ENCODE results near the gene PLXNA4. TPM values are rescaled to one million over a fixed set of nuclear protein-coding genes. Genes with fewer than 3 reads are reported as not detected.

PLXNA4 gene
- total and polyA plus RNA-seq, 8 donors = 1.9 to 6.6 (median 3.4) TPM

- intact Hi-C loops (cut with DNase I) = no loop called here
- H3K9me3 ChIP-seq = no peaks in the 10 kb centered on the region
- H3K27ac ChIP-seq = no peak overlapping the region
- peaks cover 0 to 21% of the 10 kb centered on the region in 2 donors for H3K27me3 ChIP-seq
- no peak for ATAC-seq
- no peaks in the 10 kb centered on the region for H3K4me1 ChIP-seq
- TF ChIP-seq, protein P1, sequence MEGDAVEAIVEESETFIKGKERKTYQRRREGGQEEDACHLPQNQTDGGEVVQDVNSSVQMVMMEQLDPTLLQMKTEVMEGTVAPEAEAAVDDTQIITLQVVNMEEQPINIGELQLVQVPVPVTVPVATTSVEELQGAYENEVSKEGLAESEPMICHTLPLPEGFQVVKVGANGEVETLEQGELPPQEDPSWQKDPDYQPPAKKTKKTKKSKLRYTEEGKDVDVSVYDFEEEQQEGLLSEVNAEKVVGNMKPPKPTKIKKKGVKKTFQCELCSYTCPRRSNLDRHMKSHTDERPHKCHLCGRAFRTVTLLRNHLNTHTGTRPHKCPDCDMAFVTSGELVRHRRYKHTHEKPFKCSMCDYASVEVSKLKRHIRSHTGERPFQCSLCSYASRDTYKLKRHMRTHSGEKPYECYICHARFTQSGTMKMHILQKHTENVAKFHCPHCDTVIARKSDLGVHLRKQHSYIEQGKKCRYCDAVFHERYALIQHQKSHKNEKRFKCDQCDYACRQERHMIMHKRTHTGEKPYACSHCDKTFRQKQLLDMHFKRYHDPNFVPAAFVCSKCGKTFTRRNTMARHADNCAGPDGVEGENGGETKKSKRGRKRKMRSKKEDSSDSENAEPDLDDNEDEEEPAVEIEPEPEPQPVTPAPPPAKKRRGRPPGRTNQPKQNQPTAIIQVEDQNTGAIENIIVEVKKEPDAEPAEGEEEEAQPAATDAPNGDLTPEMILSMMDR (IDR thresholded peaks at IDR 0.05) = no peak
- no peak overlapping the region for H3K4me3 ChIP-seq
- no peaks in the 10 kb centered on the region for H3K36me3 ChIP-seq
- no peak for DNase-seq
Observed at GRCh38 chr7:132355048-132355447, 221.2 kb downstream of the PLXNA4 start.

GRCh38 chr7:132354527-132354926 lies 221.7 kb downstream of the PLXNA4 start:
- ATAC-seq = no peak
- H3K4me3 ChIP-seq = no peak overlapping the region
- intact Hi-C loops (cut with DNase I) = no loop called here

GRCh38 chr7:132353936-132354335 lies 222.3 kb downstream of the PLXNA4 start:
- peaks cover 0 to 26% of the 10 kb centered on the region in 2 donors for H3K27me3 ChIP-seq
- intact Hi-C loops (cut with DNase I) = no loop called here
- no peak overlapping the region for H3K27ac ChIP-seq
- no peaks in the 10 kb centered on the region for H3K4me1 ChIP-seq
- no peaks in the 10 kb centered on the region for H3K9me3 ChIP-seq
- H3K4me3 ChIP-seq = no peak overlapping the region
- ATAC-seq = no peak
- H3K36me3 ChIP-seq = no peaks in the 10 kb centered on the region
- TF ChIP-seq, protein P1 (IDR thresholded peaks at IDR 0.05) = no peak
- no peak for DNase-seq

More at GRCh38 chr7:132354527-132354926, 221.7 kb downstream of the PLXNA4 start:
- TF ChIP-seq, protein P1 (IDR thresholded peaks at IDR 0.05) = no peak
- DNase-seq = no peak
- no peaks in the 10 kb centered on the region for H3K9me3 ChIP-seq
- H3K27ac ChIP-seq = no peak overlapping the region
- no peaks in the 10 kb centered on the region for H3K36me3 ChIP-seq
- H3K4me1 ChIP-seq = no peaks in the 10 kb centered on the region
- peaks cover 0 to 21% of the 10 kb centered on the region in 2 donors for H3K27me3 ChIP-seq

- Histone ChIP-seq H3K36me3 (no peaks in the 10 kb centered on the region), H3K4me1 (no peaks in the 10 kb centered on the region), H3K27ac (no peak overlapping the region), H3K9me3 (no peaks in the 10 kb centered on the region), H3K4me3 (no peak overlapping the region), H3K27me3 (peaks cover 0 to 35% of the 10 kb centered on the region in 2 donors)
- TF ChIP-seq, protein P1 (IDR thresholded peaks at IDR 0.05) = no peak
- intact Hi-C loops (cut with DNase I) = no loop called here
- ATAC-seq (peak; percentile 36), DNase-seq (peak in 2 of 4 donors; percentile 85 to 92)
Observed at GRCh38 chr7:132352800-132353199, 223.5 kb downstream of the PLXNA4 start.

GRCh38 chr7:132351954-132352499 lies 224.2 kb downstream of the PLXNA4 start:
- ATAC-seq = peak; percentile 50
- no peak overlapping the region for H3K27ac ChIP-seq
- no peaks in the 10 kb centered on the region for H3K9me3 ChIP-seq
- H3K4me1 ChIP-seq = no peaks in the 10 kb centered on the region
- H3K27me3 ChIP-seq = peaks cover 0 to 40% of the 10 kb centered on the region in 2 donors
- intact Hi-C loops (cut with DNase I) = no loop called here
- TF ChIP-seq, protein P1 (IDR thresholded peaks at IDR 0.05) = no peak
- H3K4me3 ChIP-seq = no peak overlapping the region
- no peaks in the 10 kb centered on the region for H3K36me3 ChIP-seq
- DNase-seq = peak in 2 of 4 donors; percentile 18 to 35
